ENCODE data around the gene TMEM79.

Gene TMEM79, protein sequence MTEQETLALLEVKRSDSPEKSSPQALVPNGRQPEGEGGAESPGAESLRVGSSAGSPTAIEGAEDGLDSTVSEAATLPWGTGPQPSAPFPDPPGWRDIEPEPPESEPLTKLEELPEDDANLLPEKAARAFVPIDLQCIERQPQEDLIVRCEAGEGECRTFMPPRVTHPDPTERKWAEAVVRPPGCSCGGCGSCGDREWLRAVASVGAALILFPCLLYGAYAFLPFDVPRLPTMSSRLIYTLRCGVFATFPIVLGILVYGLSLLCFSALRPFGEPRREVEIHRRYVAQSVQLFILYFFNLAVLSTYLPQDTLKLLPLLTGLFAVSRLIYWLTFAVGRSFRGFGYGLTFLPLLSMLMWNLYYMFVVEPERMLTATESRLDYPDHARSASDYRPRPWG

DNA sequence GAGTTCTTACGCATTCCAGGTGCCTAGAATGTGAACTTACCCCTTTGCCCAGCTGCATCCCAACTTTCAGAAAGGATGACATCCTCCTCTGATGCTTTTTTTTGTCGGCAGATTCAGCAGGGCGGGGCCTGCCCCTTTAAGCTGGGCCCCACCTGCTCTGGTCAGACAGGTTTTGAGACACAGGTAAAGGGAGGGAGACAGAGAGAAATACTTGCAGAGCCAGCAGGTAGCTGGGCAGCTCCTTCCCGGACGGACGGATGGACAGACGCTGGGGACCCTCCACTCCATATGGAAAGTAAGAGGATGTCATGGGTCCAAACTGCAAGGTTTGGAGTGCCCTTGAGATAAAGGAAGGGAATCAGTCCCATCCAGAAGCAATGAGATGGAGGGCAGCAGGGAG is at the start of gene TMEM79:
TSS of gene TMEM79 (plus strand) at position 214 of the 400 bp plus-strand sequence. CDS start 902 bp downstream, outside the sequence.
- TF ChIP-seq CTCF (IDR thresholded peaks at IDR 0.05): no peak
- no peak for DNase-seq
- Mint-ChIP-seq H3K27ac (peak within 1 kb of the TSS; percentile 46), H3K36me3 (ENCODE audit: low read depth) (peaks cover 7% of the 10 kb centered on the region), H3K4me1 (peaks cover 39% of the 10 kb centered on the region), H3K4me3 (peak within 1 kb of the TSS; percentile 95), H3K9me3 (no peaks in the 10 kb centered on the region), H3K27me3 (ENCODE audit: low read depth, poor library complexity) (no peaks in the 10 kb centered on the region)

GRCh38 chr1:156236164-156236563 is 48.0 kb upstream of the TMEM79 start:
- peaks cover 2% of the 10 kb centered on the region for H3K27me3 Mint-ChIP-seq (ENCODE audit: low read depth, poor library complexity)
- no peaks in the 10 kb centered on the region for H3K9me3 Mint-ChIP-seq
- H3K27ac Mint-ChIP-seq: no peak overlapping the region
- peaks cover 7% of the 10 kb centered on the region for H3K4me1 Mint-ChIP-seq
- no peak for TF ChIP-seq CTCF (IDR thresholded peaks at IDR 0.05)
- DNase-seq: no peak
- H3K4me3 Mint-ChIP-seq: no peak overlapping the region
- peaks cover 43% of the 10 kb centered on the region for H3K36me3 Mint-ChIP-seq (ENCODE audit: low read depth)

GRCh38 chr1:156238248-156238647 is 45.9 kb upstream of the TMEM79 start:
- no peak overlapping the region for H3K27ac Mint-ChIP-seq
- DNase-seq: no peak
- H3K27me3 Mint-ChIP-seq (ENCODE audit: low read depth, poor library complexity): peaks cover 2% of the 10 kb centered on the region
- H3K4me1 Mint-ChIP-seq: peaks cover 7% of the 10 kb centered on the region
- H3K9me3 Mint-ChIP-seq: no peaks in the 10 kb centered on the region
- H3K4me3 Mint-ChIP-seq: no peak overlapping the region
- TF ChIP-seq CTCF (IDR thresholded peaks at IDR 0.05): no peak
- H3K36me3 Mint-ChIP-seq (ENCODE audit: low read depth): peaks cover 38% of the 10 kb centered on the region

DNA sequence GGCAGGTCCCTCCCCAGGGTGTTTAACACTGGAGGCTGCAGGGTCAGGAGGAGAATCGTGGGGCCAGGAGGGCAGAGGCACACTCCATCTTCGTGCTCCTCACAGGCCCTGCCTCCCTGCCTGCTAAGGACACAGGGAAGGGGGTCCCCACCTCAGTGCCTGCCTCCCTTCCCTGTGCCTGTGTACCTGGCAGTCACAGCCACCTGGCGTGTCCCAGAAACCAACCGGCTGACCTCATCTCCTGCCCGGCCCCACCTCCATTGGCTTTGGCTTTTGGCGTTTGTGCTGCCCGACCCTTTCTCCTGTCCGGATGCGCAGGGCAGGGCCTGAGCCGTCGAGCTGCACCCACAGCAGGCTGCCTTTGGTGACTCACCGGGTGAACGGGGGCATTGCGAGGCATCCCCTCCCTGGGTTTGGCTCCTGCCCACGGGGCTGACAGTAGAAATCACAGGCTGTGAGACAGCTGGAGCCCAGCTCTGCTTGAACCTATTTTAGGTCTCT is 42.8 kb upstream of the TMEM79 start:
- peaks cover 18% of the 10 kb centered on the region for H3K4me1 Mint-ChIP-seq
- DNase-seq: no peak
- H3K36me3 Mint-ChIP-seq (ENCODE audit: low read depth): peaks cover 22% of the 10 kb centered on the region
- peaks cover 2% of the 10 kb centered on the region for H3K27me3 Mint-ChIP-seq (ENCODE audit: low read depth, poor library complexity)
- H3K9me3 Mint-ChIP-seq: no peaks in the 10 kb centered on the region
- TF ChIP-seq CTCF (IDR thresholded peaks at IDR 0.05): no peak
- H3K27ac Mint-ChIP-seq: peak overlapping the region; percentile 80
- H3K4me3 Mint-ChIP-seq: no peak overlapping the region

DNA sequence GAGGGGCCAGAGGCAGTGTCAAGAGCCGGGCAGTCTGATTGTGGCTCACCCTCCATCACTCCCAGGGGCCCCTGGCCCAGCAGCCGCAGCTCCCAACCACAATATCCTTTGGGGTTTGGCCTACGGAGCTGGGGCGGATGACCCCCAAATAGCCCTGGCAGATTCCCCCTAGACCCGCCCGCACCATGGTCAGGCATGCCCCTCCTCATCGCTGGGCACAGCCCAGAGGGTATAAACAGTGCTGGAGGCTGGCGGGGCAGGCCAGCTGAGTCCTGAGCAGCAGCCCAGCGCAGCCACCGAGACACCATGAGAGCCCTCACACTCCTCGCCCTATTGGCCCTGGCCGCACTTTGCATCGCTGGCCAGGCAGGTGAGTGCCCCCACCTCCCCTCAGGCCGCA is 42.2 kb upstream of the TMEM79 start, which contains the start of gene BGLAP:
TSS of gene BGLAP (plus strand) at position 259 of the 400 bp plus-strand sequence. CDS start at position 307, 48 bp downstream.
- Mint-ChIP-seq H3K36me3 (ENCODE audit: low read depth) (peaks cover 17% of the 10 kb centered on the region), H3K9me3 (no peaks in the 10 kb centered on the region), H3K4me1 (peaks cover 20% of the 10 kb centered on the region), H3K4me3 (no peak within 1 kb of the TSS), H3K27ac (peak within 1 kb of the TSS; percentile 81), H3K27me3 (ENCODE audit: low read depth, poor library complexity) (peaks cover 2% of the 10 kb centered on the region)
- no peak for DNase-seq
- no peak for TF ChIP-seq CTCF (IDR thresholded peaks at IDR 0.05)

Measured in nephron progenitor cell (in vitro differentiated cells).